Testis (tissue), 2 donors: Measurements from ENCODE around the gene RNGTT.

Experiments used
- POLR2A ChIP-seq: fragments of 450-650 bp; IDR thresholded peaks from one replicate; pipeline ENCODE4 v1.6.1; 2017; ENCODE audit warnings: antibody characterized with exemption, mild to moderate bottlenecking, moderate library complexity
- TF ChIP-seq, protein P1 (sequence below), 3 experiments: fragments of 450-650 bp in 2 of 3; fragments of 200-600 bp in 1 of 3; sonication (generic) in 1 of 3; IDR thresholded peaks; one replicate each; pipeline ENCODE4 v1.5.1; 2016 to 2019; ENCODE audit warnings: antibody characterized with exemption in 3 of 3, mild to moderate bottlenecking in 2 of 3, moderate library complexity in 1 of 3

DNA sequence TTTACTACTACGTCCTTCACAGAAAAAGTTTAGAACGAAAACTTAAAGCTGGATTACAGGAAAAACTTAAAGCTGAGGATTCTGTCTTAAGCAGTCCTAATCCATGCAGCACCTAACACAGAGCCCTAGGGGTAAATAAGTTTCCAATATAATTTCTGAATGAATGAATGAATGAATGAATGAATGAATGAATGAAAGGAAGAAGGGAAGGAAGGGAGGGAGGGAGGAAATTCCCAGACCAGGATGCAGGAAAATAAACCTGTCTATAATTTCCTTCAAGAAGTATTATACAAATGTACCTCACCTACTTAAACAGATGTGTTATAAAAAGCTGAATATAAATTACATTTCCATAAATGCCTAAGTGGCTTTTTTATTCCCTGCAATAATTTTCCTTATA, 83.4 kb downstream of the RNGTT start:
- TF ChIP-seq, protein P1, sequence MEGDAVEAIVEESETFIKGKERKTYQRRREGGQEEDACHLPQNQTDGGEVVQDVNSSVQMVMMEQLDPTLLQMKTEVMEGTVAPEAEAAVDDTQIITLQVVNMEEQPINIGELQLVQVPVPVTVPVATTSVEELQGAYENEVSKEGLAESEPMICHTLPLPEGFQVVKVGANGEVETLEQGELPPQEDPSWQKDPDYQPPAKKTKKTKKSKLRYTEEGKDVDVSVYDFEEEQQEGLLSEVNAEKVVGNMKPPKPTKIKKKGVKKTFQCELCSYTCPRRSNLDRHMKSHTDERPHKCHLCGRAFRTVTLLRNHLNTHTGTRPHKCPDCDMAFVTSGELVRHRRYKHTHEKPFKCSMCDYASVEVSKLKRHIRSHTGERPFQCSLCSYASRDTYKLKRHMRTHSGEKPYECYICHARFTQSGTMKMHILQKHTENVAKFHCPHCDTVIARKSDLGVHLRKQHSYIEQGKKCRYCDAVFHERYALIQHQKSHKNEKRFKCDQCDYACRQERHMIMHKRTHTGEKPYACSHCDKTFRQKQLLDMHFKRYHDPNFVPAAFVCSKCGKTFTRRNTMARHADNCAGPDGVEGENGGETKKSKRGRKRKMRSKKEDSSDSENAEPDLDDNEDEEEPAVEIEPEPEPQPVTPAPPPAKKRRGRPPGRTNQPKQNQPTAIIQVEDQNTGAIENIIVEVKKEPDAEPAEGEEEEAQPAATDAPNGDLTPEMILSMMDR (IDR thresholded peaks at IDR 0.05): no peak
- TF ChIP-seq POLR2A: no peak
